GM11168 (cell line): ENCODE measurements around the gene TMEM161B.
"Not testable (repeated sequence)": the region's sequence is repeated elsewhere in the genome, so short reads cannot be mapped to it uniquely, and the experiment has no call there.

ENCODE experiments used
- in situ Hi-C: fragments of 300-500 bp; cut with MboI; formaldehyde crosslinking; loops from one replicate; pipeline ENCODE4 v1.12.0; 2022; ENCODE audit warnings: low sequenced_read_pairs; ENCODE audit not compliant: unreplicated experiment

The TMEM161B gene

GRCh38 chr5:88189484-88189883, 79.2 kb downstream of the TMEM161B start:
- in situ Hi-C loops: not testable (repeated sequence)

GRCh38 chr5:88188458-88189132, 80.0 kb downstream of the TMEM161B start:
- in situ Hi-C loops: no loop called here

- in situ Hi-C loops: no loop called here
Observed at GRCh38 chr5:88183255-88183654, 85.4 kb downstream of the TMEM161B start.

GRCh38 chr5:88177486-88177885, 91.2 kb downstream of the TMEM161B start:
- in situ Hi-C loops: not testable (repeated sequence)

- in situ Hi-C loops: no loop called here
Observed at GRCh38 chr5:88172847-88173758, 95.5 kb downstream of the TMEM161B start.

GRCh38 chr5:88159591-88159990, 109.1 kb downstream of the TMEM161B start:
- in situ Hi-C loops: no loop called here

- in situ Hi-C loops: no loop called here
Observed at GRCh38 chr5:88158056-88158455, 110.6 kb downstream of the TMEM161B start.

- in situ Hi-C loops: no loop called here
Observed at GRCh38 chr5:88154891-88155290, 113.8 kb downstream of the TMEM161B start.

- in situ Hi-C loops: no loop called here
Observed at GRCh38 chr5:88150747-88151146, 117.9 kb downstream of the TMEM161B start.

GRCh38 chr5:88145611-88146467, 122.8 kb downstream of the TMEM161B start:
- in situ Hi-C loops: loop anchor here (10.0 to 25.0 kb wide), 2 partner anchors 359 to 529 kb away; no protein-coding TSS in a partner anchor

GRCh38 chr5:88145221-88145610, 123.4 kb downstream of the TMEM161B start:
- in situ Hi-C loops: loop anchor here (10.0 to 25.0 kb wide), 2 partner anchors 358 to 530 kb away; no protein-coding TSS in a partner anchor
